Skeletal muscle satellite cell (primary cell): ENCODE data around the gene SNAP91.
"Not testable (repeated sequence)": the region's sequence is repeated elsewhere in the genome, so short reads cannot be mapped to it uniquely, and the experiment has no call there.

Experiments used
- H3K27me3 ChIP-seq: 2 replicates; pipeline ENCODE4 v1.7.0; 2013; ENCODE audit warnings: low read length; ENCODE audit not compliant: control insufficient read depth, insufficient read depth
- H3K36me3 ChIP-seq: 2 replicates; pipeline ENCODE4 v1.7.0; 2013; ENCODE audit warnings: mild to moderate bottlenecking, control low read depth, low read length; ENCODE audit not compliant: insufficient read depth
- H3K4me1 ChIP-seq: 2 replicates; pipeline ENCODE4 v1.7.0; 2013; ENCODE audit warnings: low read length; ENCODE audit not compliant: control insufficient read depth, insufficient read depth
- H3K4me2 ChIP-seq: 2 replicates; pipeline ENCODE4 v1.7.0; 2013; ENCODE audit warnings: mild to moderate bottlenecking, low read length
- H3K4me3 ChIP-seq: 2 replicates; pipeline ENCODE4 v1.7.0; 2013; ENCODE audit warnings: low read length
- H3K9ac ChIP-seq: 2 replicates; pipeline ENCODE4 v1.7.0; 2013; ENCODE audit warnings: mild to moderate bottlenecking, low read depth, low read length, moderate library complexity
- H3K9me3 ChIP-seq: replicated peaks from 2 replicates; pipeline ENCODE4 v1.7.0; 2013; ENCODE audit warnings: mild to moderate bottlenecking, control low read depth, low read length

Gene SNAP91

GRCh38 chr6:83590416-83590815, 118.5 kb downstream of the SNAP91 start:
- H3K4me1 ChIP-seq, result peaks cover 5% of the 10 kb centered on the region
- H3K36me3 ChIP-seq, result no peaks in the 10 kb centered on the region
- H3K9ac ChIP-seq, result no peak overlapping the region
- no peak overlapping the region for H3K4me2 ChIP-seq
- no peaks in the 10 kb centered on the region for H3K9me3 ChIP-seq
- H3K27me3 ChIP-seq, result no peaks in the 10 kb centered on the region
- H3K4me3 ChIP-seq, result no peak overlapping the region

DNA sequence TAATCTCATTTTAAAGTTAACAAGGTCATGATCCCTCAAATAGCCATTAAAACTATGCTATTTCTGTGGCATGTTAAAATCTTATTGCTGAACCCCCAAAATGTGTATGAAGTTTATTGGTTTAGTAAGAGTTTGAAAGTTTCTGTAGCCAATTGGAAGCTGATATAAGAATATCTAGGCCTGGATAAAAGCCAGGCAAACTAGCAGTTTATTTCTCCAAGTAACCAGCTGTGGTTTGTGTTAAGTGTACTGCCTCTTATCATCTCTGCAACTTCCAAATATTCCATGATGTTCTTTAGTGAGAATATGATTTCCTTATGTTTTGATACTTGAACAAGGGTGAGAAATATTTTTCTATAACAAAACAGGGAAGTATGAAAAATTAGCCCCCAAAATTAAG, 119.8 kb downstream of the SNAP91 start:
- H3K36me3 ChIP-seq, result no peaks in the 10 kb centered on the region
- no peak overlapping the region for H3K4me2 ChIP-seq
- H3K9me3 ChIP-seq, result no peaks in the 10 kb centered on the region
- no peak overlapping the region for H3K9ac ChIP-seq
- H3K27me3 ChIP-seq, result no peaks in the 10 kb centered on the region
- H3K4me3 ChIP-seq, result no peak overlapping the region
- H3K4me1 ChIP-seq, result peaks cover 5% of the 10 kb centered on the region

DNA sequence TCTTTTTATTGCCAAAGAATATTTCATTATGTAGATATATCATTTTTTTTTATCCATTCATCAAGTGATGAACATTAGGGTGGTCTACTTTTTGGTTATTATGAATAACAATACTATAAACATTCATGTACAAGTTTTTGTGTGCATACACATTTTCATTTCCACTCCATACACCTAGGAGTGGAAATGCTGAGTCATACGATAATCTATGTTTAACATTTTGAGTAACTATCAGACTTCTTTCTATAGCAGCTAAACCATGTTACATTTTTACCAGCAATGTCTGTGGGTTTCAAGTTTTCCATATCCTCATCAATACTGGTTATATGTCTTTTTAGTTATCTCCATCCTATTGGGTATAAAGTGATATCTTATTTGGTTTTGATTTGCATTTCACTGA, 130.8 kb downstream of the SNAP91 start:
- no peaks in the 10 kb centered on the region for H3K9me3 ChIP-seq
- no peak overlapping the region for H3K4me2 ChIP-seq
- H3K4me3 ChIP-seq, result no peak overlapping the region

DNA sequence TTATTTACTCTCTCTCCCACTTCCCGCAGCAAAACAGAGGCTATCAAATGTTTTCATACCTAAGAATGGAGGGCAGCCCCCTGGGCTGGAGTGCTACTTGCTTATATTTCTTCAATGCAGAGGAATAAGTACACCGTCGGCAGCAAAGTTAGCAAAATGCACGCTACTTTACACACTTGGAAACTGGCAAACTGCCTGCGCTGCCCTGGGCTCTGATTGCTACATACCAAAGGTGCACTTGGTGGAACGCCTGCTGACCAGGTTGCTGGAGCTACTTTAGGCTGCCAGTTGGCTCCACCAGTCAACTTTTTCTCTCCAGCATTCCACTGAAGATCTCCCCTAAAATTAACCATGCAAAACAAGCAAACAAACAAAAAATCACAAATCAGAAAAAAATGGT, 134.1 kb downstream of the SNAP91 start:
- Histone ChIP-seq H3K9me3 (no peaks in the 10 kb centered on the region), H3K4me2 (no peak overlapping the region), H3K27me3 (no peaks in the 10 kb centered on the region), H3K9ac (no peak overlapping the region), H3K4me3 (no peak overlapping the region), H3K4me1 (no peaks in the 10 kb centered on the region), H3K36me3 (no peaks in the 10 kb centered on the region)

More for the DNA sequence above, 130.8 kb downstream of the SNAP91 start:
- no peaks in the 10 kb centered on the region for H3K27me3 ChIP-seq
- no peaks in the 10 kb centered on the region for H3K36me3 ChIP-seq
- no peaks in the 10 kb centered on the region for H3K4me1 ChIP-seq
- no peak overlapping the region for H3K9ac ChIP-seq

- not testable (repeated sequence) for H3K36me3 ChIP-seq, H3K27me3 ChIP-seq, H3K4me3 ChIP-seq, H3K9me3 ChIP-seq, H3K4me2 ChIP-seq, H3K9ac ChIP-seq, H3K4me1 ChIP-seq
These were observed 137.2 kb downstream of the SNAP91 start for GRCh38 chr6:83571663-83572185.

DNA sequence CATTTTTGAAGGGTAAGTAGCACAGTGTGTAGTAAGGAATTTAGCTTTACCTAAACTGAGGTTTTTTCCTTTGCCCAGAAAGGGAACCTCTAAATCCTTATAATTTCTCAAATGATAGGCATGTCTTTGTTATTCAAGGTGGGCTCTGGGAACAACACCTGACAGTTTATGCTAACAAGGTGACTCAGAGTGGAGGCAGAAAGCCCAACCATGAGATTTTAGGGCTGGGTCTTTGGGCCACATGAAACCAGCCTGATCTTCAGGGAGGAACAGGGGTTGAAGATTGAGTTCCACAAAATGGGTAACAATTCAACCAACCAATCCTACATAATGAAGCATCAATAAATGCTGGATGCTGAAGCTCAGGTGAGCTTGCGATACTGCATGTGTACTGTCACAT, 149.9 kb downstream of the SNAP91 start:
- Histone ChIP-seq H3K9ac (no peak overlapping the region), H3K4me1 (peaks cover 9% of the 10 kb centered on the region), H3K4me2 (no peak overlapping the region), H3K9me3 (no peaks in the 10 kb centered on the region), H3K4me3 (no peak overlapping the region), H3K36me3 (no peaks in the 10 kb centered on the region), H3K27me3 (no peaks in the 10 kb centered on the region)

- no peaks in the 10 kb centered on the region for H3K27me3 ChIP-seq
- H3K4me1 ChIP-seq, result peaks cover 9% of the 10 kb centered on the region
- H3K36me3 ChIP-seq, result no peaks in the 10 kb centered on the region
- no peaks in the 10 kb centered on the region for H3K9me3 ChIP-seq
- H3K4me2 ChIP-seq, result no peak overlapping the region
- H3K4me3 ChIP-seq, result no peak overlapping the region
- no peak overlapping the region for H3K9ac ChIP-seq
These were observed 152.0 kb downstream of the SNAP91 start for GRCh38 chr6:83556871-83557270.

GRCh38 chr6:83551748-83552147, 157.2 kb downstream of the SNAP91 start:
- H3K27me3 ChIP-seq, H3K9me3 ChIP-seq, H3K9ac ChIP-seq, H3K36me3 ChIP-seq, H3K4me1 ChIP-seq, H3K4me3 ChIP-seq, H3K4me2 ChIP-seq: not testable (repeated sequence)

GRCh38 chr6:83550482-83550881, 158.4 kb downstream of the SNAP91 start:
- not testable (repeated sequence) for H3K27me3 ChIP-seq, H3K4me2 ChIP-seq, H3K9me3 ChIP-seq, H3K9ac ChIP-seq, H3K4me3 ChIP-seq, H3K36me3 ChIP-seq, H3K4me1 ChIP-seq

GRCh38 chr6:83546636-83547035, 162.3 kb downstream of the SNAP91 start:
- no peak overlapping the region for H3K4me2 ChIP-seq
- no peaks in the 10 kb centered on the region for H3K27me3 ChIP-seq
- no peaks in the 10 kb centered on the region for H3K4me1 ChIP-seq
- no peaks in the 10 kb centered on the region for H3K9me3 ChIP-seq
- no peak overlapping the region for H3K4me3 ChIP-seq
- H3K9ac ChIP-seq, result no peak overlapping the region
- no peaks in the 10 kb centered on the region for H3K36me3 ChIP-seq

GRCh38 chr6:83539678-83540077, 169.2 kb downstream of the SNAP91 start:
- no peak overlapping the region for H3K4me3 ChIP-seq
- H3K9me3 ChIP-seq, result no peaks in the 10 kb centered on the region
- H3K4me1 ChIP-seq, result no peaks in the 10 kb centered on the region
- H3K9ac ChIP-seq, result no peak overlapping the region
- H3K4me2 ChIP-seq, result no peak overlapping the region
- H3K27me3 ChIP-seq, result peaks cover 9% of the 10 kb centered on the region
- H3K36me3 ChIP-seq, result no peaks in the 10 kb centered on the region

- Histone ChIP-seq H3K4me2 (no peak overlapping the region), H3K9ac (no peak overlapping the region), H3K9me3 (no peaks in the 10 kb centered on the region), H3K4me1 (no peaks in the 10 kb centered on the region), H3K27me3 (peaks cover 9% of the 10 kb centered on the region), H3K4me3 (no peak overlapping the region), H3K36me3 (no peaks in the 10 kb centered on the region)
These were observed 172.0 kb downstream of the SNAP91 start for GRCh38 chr6:83536647-83537589.
